Measurements from ENCODE around the gene CXCR6. TPM values are rescaled to one million over a fixed set of nuclear protein-coding genes. Genes with fewer than 3 reads are reported as not detected.
"Not testable (repeated sequence)": the region's sequence is repeated elsewhere in the genome, so short reads cannot be mapped to it uniquely, and the experiment has no call there.

Gene CXCR6
- total and polyA plus RNA-seq, 8 donors: 0.61 to 4.1 (median 1.2) TPM

DNA sequence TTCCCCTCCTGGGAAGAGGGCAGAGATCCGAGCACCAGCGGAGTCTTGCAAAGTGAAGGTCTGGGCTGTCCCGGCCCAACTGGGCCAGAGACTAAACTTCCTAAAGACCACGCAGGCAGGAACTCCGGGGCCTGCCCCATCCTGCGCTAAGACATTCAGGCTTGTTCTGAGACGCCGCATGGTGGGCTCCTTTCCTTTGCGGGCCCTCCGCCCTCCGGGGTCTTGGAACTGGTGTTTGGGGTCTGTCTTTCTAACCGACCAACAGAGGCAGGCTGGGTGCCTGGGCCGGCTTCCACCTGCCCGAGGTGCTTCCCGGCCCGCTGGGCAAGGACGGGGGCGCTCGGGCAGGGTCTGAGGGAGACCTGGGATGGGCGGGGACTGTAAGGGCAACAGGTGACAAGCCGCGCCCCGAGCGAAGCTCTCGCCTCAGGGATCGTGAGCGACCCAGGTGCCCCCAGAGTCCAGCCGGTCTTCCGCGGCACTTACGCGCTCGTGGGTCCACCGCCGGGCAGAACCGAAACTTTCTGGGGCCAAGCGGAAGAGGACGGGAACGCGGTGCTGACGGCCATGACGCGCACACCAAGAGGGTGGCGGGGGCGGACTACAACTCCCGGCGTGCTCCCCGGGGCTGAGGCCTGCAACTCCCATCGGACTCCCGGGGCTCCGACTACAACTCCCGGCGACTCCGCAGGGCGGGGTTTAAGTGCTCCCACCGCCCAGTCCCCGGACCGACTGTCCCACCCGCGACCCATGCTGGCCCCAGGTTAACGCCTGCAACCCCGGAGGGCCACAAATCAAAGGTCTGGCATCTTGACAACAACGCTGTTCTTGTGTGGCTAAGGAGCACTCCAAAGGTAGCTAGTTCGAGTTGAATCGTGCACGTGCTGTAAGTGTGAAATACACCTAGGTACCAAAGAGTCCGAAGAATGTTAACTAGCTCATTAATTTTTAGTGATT lies 52.2 kb downstream of the CXCR6 start, which contains the start of gene FYCO1:
Gene FYCO1, minus strand, starts transcription at position 589 of the 957 bp plus-strand sequence. CDS start 10,914 bp downstream, outside the sequence.
- peak; percentile 98 for ATAC-seq
- H3K27ac ChIP-seq: peak within 1 kb of the TSS; percentile 87 to 91

GRCh38 chr3:45997499-45997898 lies 54.2 kb downstream of the CXCR6 start:
- ATAC-seq; H3K4me3 ChIP-seq; H3K36me3 ChIP-seq; H3K27ac ChIP-seq; intact Hi-C loops (cut with DNase I); DNase-seq; H3K27me3 ChIP-seq; H3K9me3 ChIP-seq: not testable (repeated sequence)
- H3K4me1 ChIP-seq: peaks cover 15 to 33% of the 10 kb centered on the region in 2 donors

More for the DNA sequence above, 52.2 kb downstream of the CXCR6 start, which contains the start of gene FYCO1:
- Histone ChIP-seq H3K9me3 (no peaks in the 10 kb centered on the region), H3K36me3 (no peaks in the 10 kb centered on the region), H3K27me3 (no peaks in the 10 kb centered on the region), H3K4me1 (peaks cover 23 to 49% of the 10 kb centered on the region in 2 donors), H3K4me3 (peak within 1 kb of the TSS; percentile 70 to 96)
- peak; percentile 84 to 99 (median 94) for DNase-seq
- intact Hi-C loops (cut with DNase I): no loop called here
- TF ChIP-seq, protein P1, sequence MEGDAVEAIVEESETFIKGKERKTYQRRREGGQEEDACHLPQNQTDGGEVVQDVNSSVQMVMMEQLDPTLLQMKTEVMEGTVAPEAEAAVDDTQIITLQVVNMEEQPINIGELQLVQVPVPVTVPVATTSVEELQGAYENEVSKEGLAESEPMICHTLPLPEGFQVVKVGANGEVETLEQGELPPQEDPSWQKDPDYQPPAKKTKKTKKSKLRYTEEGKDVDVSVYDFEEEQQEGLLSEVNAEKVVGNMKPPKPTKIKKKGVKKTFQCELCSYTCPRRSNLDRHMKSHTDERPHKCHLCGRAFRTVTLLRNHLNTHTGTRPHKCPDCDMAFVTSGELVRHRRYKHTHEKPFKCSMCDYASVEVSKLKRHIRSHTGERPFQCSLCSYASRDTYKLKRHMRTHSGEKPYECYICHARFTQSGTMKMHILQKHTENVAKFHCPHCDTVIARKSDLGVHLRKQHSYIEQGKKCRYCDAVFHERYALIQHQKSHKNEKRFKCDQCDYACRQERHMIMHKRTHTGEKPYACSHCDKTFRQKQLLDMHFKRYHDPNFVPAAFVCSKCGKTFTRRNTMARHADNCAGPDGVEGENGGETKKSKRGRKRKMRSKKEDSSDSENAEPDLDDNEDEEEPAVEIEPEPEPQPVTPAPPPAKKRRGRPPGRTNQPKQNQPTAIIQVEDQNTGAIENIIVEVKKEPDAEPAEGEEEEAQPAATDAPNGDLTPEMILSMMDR (IDR thresholded peaks at IDR 0.05): peak in 1 of 2 donors; percentile 9

- DNase-seq (no peak), ATAC-seq (no peak)
- H3K9me3 ChIP-seq: no peaks in the 10 kb centered on the region
- H3K27ac ChIP-seq: no peak overlapping the region
- H3K36me3 ChIP-seq: no peaks in the 10 kb centered on the region
- H3K4me3 ChIP-seq: no peak overlapping the region
- H3K4me1 ChIP-seq: peaks cover 11 to 28% of the 10 kb centered on the region in 2 donors
- intact Hi-C loops (cut with DNase I): no loop called here
- TF ChIP-seq, protein P1 (IDR thresholded peaks at IDR 0.05): no peak
- H3K27me3 ChIP-seq: no peaks in the 10 kb centered on the region
Measured at GRCh38 chr3:45997942-45998341, 54.7 kb downstream of the CXCR6 start.

Other genes with a start within 250 kb of the CXCR6 start
- gene SLC6A20, start 146.9 kb upstream of the CXCR6 start, total RNA-seq: 10 to 100 TPM in 1 of 2 donors, 1 to 10 TPM in 1; 6.1 to 17.0 TPM
- gene SLC6A20, start 146.9 kb upstream of the CXCR6 start, polyA plus RNA-seq (ENCODE audit: insufficient read length in 6 of 6): 1 to 10 TPM in 5 of 6 donors, under 1 TPM in 1; 0.61 to 2.4 (median 1.6) TPM
- gene LZTFL1, start 101.3 kb upstream of the CXCR6 start, total RNA-seq: 10 to 100 TPM; 17.0 to 27.2 TPM
- gene LZTFL1, start 101.3 kb upstream of the CXCR6 start, polyA plus RNA-seq (ENCODE audit: insufficient read length in 6 of 6): 10 to 100 TPM; 46.5 to 66.8 (median 56.1) TPM
- under 1 TPM in 1 of 2 donors, not detected in 1; 0.12 TPM for gene CCR9, start 56.9 kb upstream of the CXCR6 start, total RNA-seq
- gene CCR9, start 56.9 kb upstream of the CXCR6 start, polyA plus RNA-seq (ENCODE audit: insufficient read length in 6 of 6): under 1 TPM in 3 of 6 donors, not detected in 3; 0.11 to 0.32 (median 0.28) TPM
- gene FYCO1, start 52.4 kb downstream of the CXCR6 start, total RNA-seq: 10 to 100 TPM; 33.6 to 42.7 TPM
- 10 to 100 TPM; 19.0 to 21.0 (median 20.2) TPM for gene FYCO1, start 52.4 kb downstream of the CXCR6 start, polyA plus RNA-seq (ENCODE audit: insufficient read length in 6 of 6)
- 1 to 10 TPM in 1 of 2 donors, under 1 TPM in 1; 0.44 to 2.0 TPM for gene XCR1, start 84.0 kb downstream of the CXCR6 start, total RNA-seq
- gene XCR1, start 84.0 kb downstream of the CXCR6 start, polyA plus RNA-seq (ENCODE audit: insufficient read length in 6 of 6): 1 to 10 TPM in 2 of 6 donors, under 1 TPM in 4; 0.07 to 1.1 (median 0.66) TPM